H1 (cell line): Measurements from ENCODE around the gene OR52I2. TPM values are rescaled to one million over a fixed set of nuclear protein-coding genes. Genes with fewer than 3 reads are reported as not detected.

Experiments used
- CBX8 ChIP-seq: fragments of 300-800, 300-1000 bp; sonication (generic); IDR thresholded peaks from 2 replicates; pipeline ENCODE4 v1.7.1; 2016; ENCODE audit warnings: low read depth, low read length, borderline replicate concordance
- CREB1 ChIP-seq: IDR thresholded peaks from 2 replicates; pipeline ENCODE4 v1.6.1; 2012; ENCODE audit warnings: inconsistent platforms
- CTBP2 ChIP-seq: IDR thresholded peaks from 2 replicates; pipeline ENCODE4 v1.7.0; 2011; ENCODE audit warnings: borderline replicate concordance, mild to moderate bottlenecking, moderate library complexity, mixed read lengths, low read length; ENCODE audit not compliant: insufficient read depth, insufficient read length
- E2F6 ChIP-seq: IDR thresholded peaks from 2 replicates; pipeline ENCODE4 v1.6.1; 2012; ENCODE audit warnings: inconsistent platforms
- EZH2 ChIP-seq: fragments of 200-600 bp; sonication (generic); IDR thresholded peaks from 2 replicates; pipeline ENCODE4 v1.7.1; 2012; ENCODE audit warnings: low read depth, mild to moderate bottlenecking, moderate library complexity, low read length, inconsistent platforms; ENCODE audit not compliant: severe bottlenecking
- KDM1A ChIP-seq: fragments of 200-600, 300-600 bp; sonication (generic); IDR thresholded peaks from 2 replicates; pipeline ENCODE4 v1.7.1; 2016; ENCODE audit warnings: mild to moderate bottlenecking, low read length, borderline replicate concordance
- RAD21 ChIP-seq, 2 experiments: IDR thresholded peaks in 1 of 2; conservative IDR thresholded peaks in 1 of 2; 2 replicates each; pipeline ENCODE4 v1.6.1; 2011; ENCODE audit warnings: low read depth in 2 of 2, low read length in 2 of 2, improper control_type of control experiment in 1 of 2, inconsistent platforms in 1 of 2, mild to moderate bottlenecking in 1 of 2, moderate library complexity in 1 of 2
- RXRA ChIP-seq: IDR thresholded peaks from 2 replicates; pipeline ENCODE4 v1.6.1; 2011; ENCODE audit warnings: low read depth, mild to moderate bottlenecking, low read length, moderate library complexity; ENCODE audit not compliant: insufficient read depth
- polyA plus RNA-seq, 7 experiments: library from polyadenylated mRNA; depleted of rRNA in 3 of 7; stranded (reverse) in 5 of 7; unstranded in 2 of 7; fragments of >200 nt in 5 of 7; fragments of 200-250 nt in 2 of 7; gene quantifications; 1 replicate in 5 of 7; 2 replicates in 1 of 7; 4 replicates in 1 of 7; pipeline versions ENCODE4 v1.2.1 to v1.2.3, GENCODE V29; 2011 to 2013; ENCODE audit warnings: missing spikeins in 2 of 7, mixed read lengths in 2 of 7
- total RNA-seq: library from RNA; stranded (reverse); fragmentation: NEBNext Ultra II Directional; extraction: Animal tissue kit (Norgen Biotek cat#: 25700); gene quantifications from 2 replicates; pipeline ENCODE4 v1.2.1, GENCODE V29; 2021

Gene OR52I2
- total and polyA plus RNA-seq, 2 of the 8 experiments (the other 6 are each of a cell fraction or from before 2014, with no cell fraction given), result not detected

- no peak for TF ChIP-seq CTBP2
- no peak for TF ChIP-seq KDM1A
- no peak for TF ChIP-seq E2F6
- no peak for TF ChIP-seq RXRA
- no peak for TF ChIP-seq CBX8
- TF ChIP-seq EZH2, result no peak
- TF ChIP-seq RAD21 (IDR thresholded peaks at IDR 0.05 in 1 of 2, conservative IDR thresholded peaks at IDR 0.05 in 1 of 2; ENCODE audit: low read depth in 2 of 2, low read length in 2 of 2), result no peak
- no peak for TF ChIP-seq CREB1
- TF ChIP-seq, all 59 proteins: peak for 0
These were observed 21.8 kb upstream of the OR52I2 start (continued) for GRCh38 chr11:4559527-4560440.
